ENCODE data around the gene OR7G2. TPM values are rescaled to one million over a fixed set of nuclear protein-coding genes. Genes with fewer than 3 reads are reported as not detected.

The OR7G2 gene
- total RNA-seq, 2 experiments from 2014 or later = not detected

DNA sequence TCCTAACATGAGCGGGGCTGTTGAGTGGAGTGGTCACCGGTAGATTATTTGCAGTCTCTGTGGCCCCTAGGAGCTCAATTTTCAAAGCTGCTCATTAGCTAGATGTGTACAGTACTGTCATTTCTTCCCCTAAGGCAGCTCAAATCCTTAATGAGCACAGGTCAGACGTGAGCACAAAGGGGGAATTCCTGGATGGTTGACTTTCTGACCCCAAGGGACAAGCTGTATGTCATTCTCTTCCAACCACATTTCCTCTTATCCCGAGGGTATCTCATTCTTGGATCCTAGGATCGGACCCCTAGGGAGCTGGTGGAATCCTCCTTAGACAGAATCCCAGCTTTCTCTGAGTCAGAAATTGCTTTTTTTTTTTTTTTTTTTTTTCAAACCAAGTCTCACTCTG lies 25.1 kb upstream of the OR7G2 start:
- intact Hi-C loops (cut with DNase I, micrococcal nuclease) = loop anchor here in 1 of 2 experiments (10.0 kb wide), 1 partner anchor 172 kb away; the partner anchor contains the start of gene ZNF699
- Mint-ChIP-seq H3K9me3 (ENCODE audit: low read depth) (no peaks in the 10 kb centered on the region), H3K27ac (no peak overlapping the region), H3K27me3 (peaks cover 15% of the 10 kb centered on the region), H3K36me3 (ENCODE audit: low read depth) (no peaks in the 10 kb centered on the region), H3K4me1 (peaks cover 4% of the 10 kb centered on the region), H3K4me3 (no peak overlapping the region)
- no peak for DNase-seq
- ChIA-PET CTCF (interaction anchor here (0.6 kb wide), 1 partner anchor 1038 kb away, joined by 3 read pairs; no protein-coding TSS in a partner anchor), POLR2A (no interaction called here)
- no peak for ATAC-seq

DNA sequence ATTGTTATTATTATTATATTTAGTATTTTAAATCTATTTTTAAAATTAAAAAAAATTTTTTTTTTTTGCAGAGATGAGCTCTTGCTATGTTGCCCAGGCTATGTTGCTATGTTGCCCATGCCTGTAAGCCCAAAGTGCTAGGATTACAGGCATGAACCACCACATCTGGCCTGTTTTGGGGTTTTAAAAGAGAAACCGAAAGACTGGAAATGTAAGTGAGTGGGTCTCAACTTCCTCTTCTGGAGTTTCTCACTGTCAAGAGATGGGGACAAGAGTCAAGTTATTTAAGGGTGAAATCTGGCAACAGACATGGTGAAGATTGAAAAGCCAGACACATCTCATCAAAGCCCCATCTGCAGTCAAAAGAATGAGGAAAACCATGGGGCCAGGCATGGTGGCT lies 23.7 kb upstream of the OR7G2 start:
- Mint-ChIP-seq H3K4me3 (no peak overlapping the region), H3K9me3 (ENCODE audit: low read depth) (no peaks in the 10 kb centered on the region), H3K27me3 (peaks cover 25% of the 10 kb centered on the region), H3K36me3 (ENCODE audit: low read depth) (no peaks in the 10 kb centered on the region), H3K27ac (no peak overlapping the region), H3K4me1 (no peaks in the 10 kb centered on the region)
- DNase-seq (no peak), ATAC-seq (no peak)
- intact Hi-C loops (cut with DNase I, micrococcal nuclease) = loop anchor here in 1 of 2 experiments (10.0 kb wide), 1 partner anchor 174 kb away; the partner anchor contains the start of gene ZNF699
- ChIA-PET CTCF (interaction anchor here (0.7 kb wide), 1 partner anchor 11 kb away, joined by 3 read pairs; no protein-coding TSS in a partner anchor), POLR2A (no interaction called here)

DNA sequence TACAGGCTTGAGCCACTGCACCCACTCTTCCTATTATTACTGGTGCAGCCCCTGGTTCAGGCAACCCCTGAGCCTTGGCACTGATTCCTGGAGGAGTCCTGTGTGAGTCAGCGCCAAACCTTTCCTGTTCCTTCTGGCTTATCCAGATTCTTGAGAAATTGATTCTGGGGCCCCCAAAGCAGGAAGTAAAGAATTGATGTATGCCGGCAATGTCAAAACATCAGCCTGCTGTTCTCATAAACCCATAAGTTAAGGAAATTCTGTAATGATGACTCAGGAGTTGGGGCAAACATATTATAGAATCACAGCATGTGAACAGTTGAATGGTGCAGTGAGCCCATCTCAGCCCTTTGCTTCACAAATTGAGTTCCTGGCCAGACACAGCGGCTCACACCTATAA lies 20.9 kb upstream of the OR7G2 start:
- DNase-seq (no peak), ATAC-seq (no peak)
- no peaks in the 10 kb centered on the region for H3K9me3 Mint-ChIP-seq (ENCODE audit: low read depth)
- ChIA-PET CTCF (no interaction called here), POLR2A (no interaction called here)
- intact Hi-C loops (cut with DNase I, micrococcal nuclease) = no loop called here
- H3K4me3 Mint-ChIP-seq = no peak overlapping the region
- H3K4me1 Mint-ChIP-seq = no peaks in the 10 kb centered on the region
- no peaks in the 10 kb centered on the region for H3K36me3 Mint-ChIP-seq (ENCODE audit: low read depth)
- H3K27ac Mint-ChIP-seq = no peak overlapping the region
- H3K27me3 Mint-ChIP-seq = peaks cover 29% of the 10 kb centered on the region

DNA sequence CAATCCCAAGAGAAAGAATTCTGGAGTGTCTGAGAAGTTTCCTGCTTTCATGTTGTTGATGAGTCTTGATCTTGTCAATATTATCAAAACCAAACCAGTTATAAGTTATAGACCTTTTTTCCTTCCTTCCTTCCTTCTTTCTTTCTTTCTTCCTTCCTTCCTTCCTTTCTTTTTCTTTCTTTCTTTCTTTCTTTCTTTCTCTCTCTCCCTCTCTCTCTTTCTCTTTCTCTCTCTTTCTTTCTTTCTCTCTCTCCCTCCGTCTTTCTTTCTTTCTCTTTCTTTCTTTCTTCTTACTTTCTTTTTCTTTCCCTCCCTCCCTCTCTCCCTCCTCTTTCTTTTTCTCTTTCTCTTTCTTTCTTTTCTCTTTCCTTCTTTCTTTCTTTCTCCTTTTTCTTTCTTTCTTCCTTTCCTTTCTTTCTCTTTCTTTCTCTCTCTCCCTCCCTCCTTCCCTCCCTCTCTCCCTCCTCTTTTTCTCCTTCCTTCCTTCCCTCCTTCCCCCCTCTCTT lies 19.7 kb upstream of the OR7G2 start, which contains the start of gene OR7G3:
TSS of gene OR7G3 (minus strand) at position 51 of the 506 bp plus-strand sequence. CDS start at position 51, 0 bp downstream.
- no peak for ATAC-seq
- ChIA-PET CTCF (no interaction called here), POLR2A (no interaction called here)
- Mint-ChIP-seq H3K4me3 (no peak within 1 kb of the TSS), H3K36me3 (ENCODE audit: low read depth) (no peaks in the 10 kb centered on the region), H3K27me3 (peaks cover 29% of the 10 kb centered on the region), H3K4me1 (no peaks in the 10 kb centered on the region), H3K27ac (no peak within 1 kb of the TSS), H3K9me3 (ENCODE audit: low read depth) (no peaks in the 10 kb centered on the region)
- intact Hi-C loops (cut with DNase I, micrococcal nuclease) = no loop called here
- DNase-seq = no peak

DNA sequence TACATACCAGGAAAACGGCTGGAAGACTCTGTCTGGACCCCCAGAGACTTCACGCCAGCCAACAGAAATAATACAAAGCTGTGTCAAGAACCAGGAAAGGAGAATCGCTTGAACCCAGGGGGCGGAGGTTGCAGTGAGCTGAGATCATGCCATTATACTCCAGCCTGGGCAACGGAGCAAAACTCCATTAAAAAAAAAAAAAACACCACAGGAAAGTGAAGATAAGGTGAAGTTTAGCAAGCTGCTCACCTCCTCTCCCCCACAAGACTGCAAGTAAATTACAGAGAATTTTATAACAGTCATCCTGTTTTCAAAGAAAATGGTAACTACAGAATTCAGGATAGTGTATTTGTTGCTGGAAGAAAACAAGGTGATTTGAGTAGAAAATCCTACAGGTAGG lies 9.3 kb upstream of the OR7G2 start:
- ChIA-PET CTCF (no interaction called here), POLR2A (no interaction called here)
- Mint-ChIP-seq H3K4me1 (no peaks in the 10 kb centered on the region), H3K4me3 (no peak overlapping the region), H3K27ac (no peak overlapping the region), H3K27me3 (peaks cover 13% of the 10 kb centered on the region), H3K9me3 (ENCODE audit: low read depth) (no peaks in the 10 kb centered on the region), H3K36me3 (ENCODE audit: low read depth) (no peaks in the 10 kb centered on the region)
- ATAC-seq (no peak), DNase-seq (no peak)
- intact Hi-C loops (cut with DNase I, micrococcal nuclease) = no loop called here

DNA sequence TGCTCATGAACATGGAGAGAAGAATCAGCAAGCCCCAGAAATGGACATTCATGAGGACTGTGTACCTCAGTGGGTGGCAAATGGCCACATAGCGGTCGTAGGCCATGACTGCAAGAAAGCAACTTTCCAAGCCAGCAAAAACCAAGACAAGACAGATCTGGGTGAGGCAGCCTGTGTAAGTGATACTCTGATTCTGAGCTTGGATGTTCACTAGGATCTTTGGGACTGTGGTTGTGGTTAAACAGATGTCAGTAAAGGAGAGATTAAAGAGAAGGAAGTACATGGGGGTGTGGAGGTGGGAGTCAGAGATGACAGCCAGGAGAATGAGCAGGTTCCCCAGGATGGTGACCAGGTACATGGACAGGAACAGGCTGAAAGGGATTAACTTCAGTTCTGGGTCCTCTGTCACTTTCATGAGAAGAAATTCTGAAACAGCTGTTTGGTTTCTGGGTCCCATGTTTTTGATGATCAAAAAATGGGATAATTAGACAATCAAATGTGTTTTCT lies 8.1 kb upstream of the OR7G2 start, which contains the start of gene OR7G1:
TSS of gene OR7G1 (minus strand) at position 457 of the 507 bp plus-strand sequence. CDS start at position 457, 0 bp downstream.
- intact Hi-C loops (cut with DNase I, micrococcal nuclease) = no loop called here
- Mint-ChIP-seq H3K4me1 (no peaks in the 10 kb centered on the region), H3K4me3 (no peak within 1 kb of the TSS), H3K27me3 (peaks cover 9% of the 10 kb centered on the region), H3K9me3 (ENCODE audit: low read depth) (no peaks in the 10 kb centered on the region), H3K27ac (no peak within 1 kb of the TSS), H3K36me3 (ENCODE audit: low read depth) (no peaks in the 10 kb centered on the region)
- ChIA-PET CTCF (no interaction called here), POLR2A (no interaction called here)
- no peak for ATAC-seq
- DNase-seq = no peak

DNA sequence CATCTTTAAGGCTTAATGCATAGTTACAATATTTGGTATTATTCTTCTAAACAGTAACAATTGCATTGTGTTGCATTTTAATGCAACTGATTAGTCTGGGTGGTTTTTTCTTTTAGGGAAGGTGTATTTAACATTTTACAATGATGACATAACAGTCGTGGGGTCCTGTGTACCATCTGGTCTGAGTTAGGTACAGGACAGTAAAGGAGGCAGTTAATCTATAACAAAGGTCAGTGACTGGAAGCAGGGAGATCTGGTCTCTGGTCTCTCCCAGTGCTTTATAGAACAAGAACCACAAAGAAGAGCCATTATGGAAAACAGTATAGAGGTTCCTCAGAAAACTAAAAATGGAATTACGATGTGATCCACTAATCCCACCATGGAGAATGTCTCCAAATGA lies 2.7 kb upstream of the OR7G2 start:
- POLR2A ChIA-PET = no interaction called here

DNA sequence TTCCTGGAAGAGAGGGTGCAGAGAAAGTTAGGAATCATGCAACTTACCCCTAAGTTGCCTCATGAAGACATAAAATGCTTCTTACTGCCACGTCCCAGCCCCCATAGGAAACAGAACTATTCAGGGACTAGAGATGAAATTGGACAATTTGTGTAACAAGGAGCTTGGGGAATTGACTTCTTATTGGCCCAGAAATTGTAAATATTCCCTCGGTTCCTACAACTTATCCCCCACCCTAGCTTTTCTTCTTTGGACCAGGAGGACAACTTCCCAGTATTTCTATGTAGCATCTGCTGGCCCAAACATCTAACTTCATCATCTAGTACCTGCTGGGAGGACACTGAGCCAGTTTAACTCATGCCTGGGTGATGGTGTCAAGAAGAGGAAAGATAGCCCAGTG lies 20.5 kb downstream of the OR7G2 start, which contains the start of gene OR1M1:
TSS of gene OR1M1 (plus strand) at position 301 of the 400 bp plus-strand sequence. CDS start 6,184 bp downstream, outside the sequence.
- Mint-ChIP-seq H3K4me3 (no peak within 1 kb of the TSS), H3K36me3 (ENCODE audit: low read depth) (no peaks in the 10 kb centered on the region), H3K27ac (no peak within 1 kb of the TSS), H3K4me1 (no peaks in the 10 kb centered on the region), H3K9me3 (ENCODE audit: low read depth) (no peaks in the 10 kb centered on the region), H3K27me3 (peaks cover 10% of the 10 kb centered on the region)
- DNase-seq (no peak), ATAC-seq (no peak)
- POLR2A ChIA-PET = no interaction called here
- CTCF ChIA-PET = interaction anchor here (0.8 kb wide), 1 partner anchor 393 kb away, joined by 3 read pairs; no protein-coding TSS in a partner anchor
- intact Hi-C loops (cut with DNase I, micrococcal nuclease) = no loop called here

More for the DNA sequence above, 2.7 kb upstream of the OR7G2 start:
- Mint-ChIP-seq H3K4me3 (no peak overlapping the region), H3K36me3 (ENCODE audit: low read depth) (no peaks in the 10 kb centered on the region), H3K27ac (no peak overlapping the region), H3K4me1 (no peaks in the 10 kb centered on the region), H3K27me3 (peaks cover 6% of the 10 kb centered on the region), H3K9me3 (ENCODE audit: low read depth) (no peaks in the 10 kb centered on the region)
- ATAC-seq (no peak), DNase-seq (no peak)
- intact Hi-C loops (cut with DNase I, micrococcal nuclease) = no loop called here
- CTCF ChIA-PET = no interaction called here

DNA sequence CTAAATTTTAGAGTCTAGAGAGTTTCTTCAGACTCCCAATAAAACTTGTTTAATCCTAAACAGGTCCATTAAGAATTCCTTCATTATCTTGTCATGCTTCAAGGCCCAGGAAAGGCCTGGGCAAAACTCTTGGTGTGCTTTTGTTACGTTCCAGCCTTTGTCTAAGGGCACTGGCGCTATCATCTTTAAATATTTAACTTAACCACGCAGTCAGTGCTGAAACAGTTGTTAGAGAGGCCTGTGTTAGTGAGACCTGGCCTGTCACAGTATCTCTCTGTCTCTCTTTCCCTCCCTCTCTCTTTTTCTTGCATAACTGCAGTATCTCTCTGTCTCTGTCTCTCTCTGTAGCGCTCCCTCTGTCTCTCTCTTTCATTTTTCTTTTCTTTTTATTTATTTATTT lies 28.6 kb downstream of the OR7G2 start:
- Mint-ChIP-seq H3K27me3 (no peaks in the 10 kb centered on the region), H3K4me1 (no peaks in the 10 kb centered on the region), H3K36me3 (ENCODE audit: low read depth) (no peaks in the 10 kb centered on the region), H3K9me3 (ENCODE audit: low read depth) (no peaks in the 10 kb centered on the region), H3K27ac (no peak overlapping the region), H3K4me3 (no peak overlapping the region)
- ATAC-seq = no peak
- POLR2A ChIA-PET = no interaction called here
- CTCF ChIA-PET = interaction anchor here (0.7 kb wide), 1 partner anchor 680 kb away, joined by 3 read pairs; no protein-coding TSS in a partner anchor
- intact Hi-C loops (cut with DNase I, micrococcal nuclease) = no loop called here
- DNase-seq = no peak

DNA sequence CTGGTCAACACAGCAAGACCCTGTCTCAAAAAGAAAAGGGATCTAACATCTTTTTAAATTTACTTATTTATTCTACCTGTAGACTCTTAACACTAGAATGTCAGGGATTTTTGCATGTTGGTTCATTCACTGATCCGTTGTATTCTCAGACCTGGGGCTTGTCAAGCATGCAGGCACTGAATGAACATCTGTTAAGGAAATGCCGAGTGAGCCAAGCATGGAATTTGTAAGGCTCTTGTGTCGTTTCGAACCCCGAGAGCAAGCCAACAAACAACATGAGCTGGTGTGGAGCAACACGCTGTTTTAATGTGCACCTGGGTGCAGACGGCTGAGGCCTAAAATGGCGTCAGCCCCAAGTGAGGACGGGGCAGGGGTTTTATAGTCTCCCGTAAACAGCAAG lies 30.4 kb downstream of the OR7G2 start:
- no peaks in the 10 kb centered on the region for H3K9me3 Mint-ChIP-seq (ENCODE audit: low read depth)
- H3K4me3 Mint-ChIP-seq = no peak overlapping the region
- no peaks in the 10 kb centered on the region for H3K36me3 Mint-ChIP-seq (ENCODE audit: low read depth)
- intact Hi-C loops (cut with DNase I, micrococcal nuclease) = no loop called here
- no peaks in the 10 kb centered on the region for H3K27me3 Mint-ChIP-seq
- ChIA-PET POLR2A (no interaction called here), CTCF (no interaction called here)
- no peak overlapping the region for H3K27ac Mint-ChIP-seq
- DNase-seq = no peak
- no peak for ATAC-seq
- H3K4me1 Mint-ChIP-seq = no peaks in the 10 kb centered on the region

DNA sequence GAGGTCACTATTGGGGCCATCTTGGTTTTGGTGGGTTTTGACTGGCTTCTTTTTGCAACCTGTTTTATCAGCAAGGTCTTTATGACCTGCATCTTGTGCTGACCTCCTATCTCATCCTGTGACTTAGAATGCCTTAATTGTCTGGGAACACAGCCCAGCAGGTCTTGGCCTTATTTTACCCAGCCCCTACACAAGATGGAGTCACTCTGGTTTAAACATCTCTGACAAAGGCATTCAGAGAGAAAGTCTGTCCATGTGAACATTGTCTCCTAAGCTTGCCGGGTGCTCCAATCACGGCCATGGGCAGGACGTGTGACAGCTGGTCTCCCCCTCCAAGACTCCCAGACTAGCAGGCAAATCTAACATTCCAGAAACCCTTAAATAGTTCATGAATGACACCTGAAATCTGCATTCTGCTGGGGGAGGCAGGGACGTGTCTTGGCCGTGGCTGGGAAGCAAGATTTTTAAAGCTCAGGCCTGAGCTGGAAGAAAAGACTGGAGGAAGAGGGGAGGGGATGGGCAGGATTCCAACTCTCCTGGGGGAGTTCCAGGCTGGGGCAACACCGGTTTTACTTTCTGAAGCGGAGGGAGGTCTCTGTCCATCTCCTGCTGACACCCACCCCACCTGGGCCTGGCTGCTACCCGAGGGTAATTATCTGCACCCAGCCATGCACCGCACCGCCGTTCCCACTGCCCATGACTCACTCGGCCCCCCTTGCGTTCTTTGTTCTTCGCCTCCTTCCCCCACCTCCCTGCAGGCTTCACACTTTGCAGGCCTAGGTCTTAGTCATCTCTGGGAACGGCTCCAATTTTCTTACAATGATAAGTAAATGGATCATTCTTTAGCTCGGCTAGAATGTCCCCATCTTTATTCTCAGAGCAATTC lies 32.0 kb downstream of the OR7G2 start:
- intact Hi-C loops (cut with DNase I, micrococcal nuclease) = no loop called here
- no peak overlapping the region for H3K27ac Mint-ChIP-seq

DNA sequence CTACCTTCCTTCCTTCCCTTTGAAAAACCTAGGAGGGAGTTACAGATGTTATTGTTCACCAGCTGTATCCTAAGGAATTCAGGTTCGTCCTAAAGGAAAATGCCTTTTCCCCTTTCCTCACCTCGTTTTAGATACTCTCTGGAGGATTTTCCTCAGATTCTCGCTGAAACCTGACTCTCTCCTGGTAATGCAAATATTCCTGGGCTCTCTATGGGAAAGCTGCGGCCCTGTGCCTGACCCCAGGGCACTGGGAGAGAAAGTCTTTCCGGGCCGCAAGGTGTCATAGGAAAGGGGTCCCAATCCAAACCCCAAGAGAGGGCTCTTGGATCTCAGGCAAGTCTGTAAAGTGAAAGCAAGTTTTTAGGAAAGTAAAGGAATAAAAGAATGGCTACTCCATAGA lies 33.5 kb downstream of the OR7G2 start:
- no peak for DNase-seq
- Mint-ChIP-seq H3K4me3 (no peak overlapping the region), H3K36me3 (ENCODE audit: low read depth) (no peaks in the 10 kb centered on the region), H3K27ac (no peak overlapping the region), H3K9me3 (ENCODE audit: low read depth) (no peaks in the 10 kb centered on the region), H3K27me3 (no peaks in the 10 kb centered on the region), H3K4me1 (no peaks in the 10 kb centered on the region)
- ChIA-PET CTCF (interaction anchor here (0.7 to 1.7 kb wide), 2 partner anchors 10 to 13 kb away, joined by 3 read pairs; no protein-coding TSS in a partner anchor), POLR2A (no interaction called here)
- intact Hi-C loops (cut with DNase I, micrococcal nuclease) = no loop called here
- ATAC-seq = no peak

More for the DNA sequence above, 32.0 kb downstream of the OR7G2 start:
- DNase-seq (no peak), ATAC-seq (no peak)
- Mint-ChIP-seq H3K4me1 (no peaks in the 10 kb centered on the region), H3K36me3 (ENCODE audit: low read depth) (no peaks in the 10 kb centered on the region), H3K4me3 (no peak overlapping the region), H3K9me3 (ENCODE audit: low read depth) (no peaks in the 10 kb centered on the region), H3K27me3 (no peaks in the 10 kb centered on the region)
- POLR2A ChIA-PET = no interaction called here
- CTCF ChIA-PET = no interaction called here
